HG03196 (cell line): ENCODE measurements around the gene APEX2.
"Not testable (repeated sequence)": the region's sequence is repeated elsewhere in the genome, so short reads cannot be mapped to it uniquely, and the experiment has no call there.

Source experiments
- ATAC-seq: cut with Tn5 transposase; IDR thresholded peaks from one replicate; pipeline ENCODE4 v1.9.1; 2021; ENCODE audit not compliant: unreplicated experiment

APEX2 gene, protein sequence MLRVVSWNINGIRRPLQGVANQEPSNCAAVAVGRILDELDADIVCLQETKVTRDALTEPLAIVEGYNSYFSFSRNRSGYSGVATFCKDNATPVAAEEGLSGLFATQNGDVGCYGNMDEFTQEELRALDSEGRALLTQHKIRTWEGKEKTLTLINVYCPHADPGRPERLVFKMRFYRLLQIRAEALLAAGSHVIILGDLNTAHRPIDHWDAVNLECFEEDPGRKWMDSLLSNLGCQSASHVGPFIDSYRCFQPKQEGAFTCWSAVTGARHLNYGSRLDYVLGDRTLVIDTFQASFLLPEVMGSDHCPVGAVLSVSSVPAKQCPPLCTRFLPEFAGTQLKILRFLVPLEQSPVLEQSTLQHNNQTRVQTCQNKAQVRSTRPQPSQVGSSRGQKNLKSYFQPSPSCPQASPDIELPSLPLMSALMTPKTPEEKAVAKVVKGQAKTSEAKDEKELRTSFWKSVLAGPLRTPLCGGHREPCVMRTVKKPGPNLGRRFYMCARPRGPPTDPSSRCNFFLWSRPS

DNA sequence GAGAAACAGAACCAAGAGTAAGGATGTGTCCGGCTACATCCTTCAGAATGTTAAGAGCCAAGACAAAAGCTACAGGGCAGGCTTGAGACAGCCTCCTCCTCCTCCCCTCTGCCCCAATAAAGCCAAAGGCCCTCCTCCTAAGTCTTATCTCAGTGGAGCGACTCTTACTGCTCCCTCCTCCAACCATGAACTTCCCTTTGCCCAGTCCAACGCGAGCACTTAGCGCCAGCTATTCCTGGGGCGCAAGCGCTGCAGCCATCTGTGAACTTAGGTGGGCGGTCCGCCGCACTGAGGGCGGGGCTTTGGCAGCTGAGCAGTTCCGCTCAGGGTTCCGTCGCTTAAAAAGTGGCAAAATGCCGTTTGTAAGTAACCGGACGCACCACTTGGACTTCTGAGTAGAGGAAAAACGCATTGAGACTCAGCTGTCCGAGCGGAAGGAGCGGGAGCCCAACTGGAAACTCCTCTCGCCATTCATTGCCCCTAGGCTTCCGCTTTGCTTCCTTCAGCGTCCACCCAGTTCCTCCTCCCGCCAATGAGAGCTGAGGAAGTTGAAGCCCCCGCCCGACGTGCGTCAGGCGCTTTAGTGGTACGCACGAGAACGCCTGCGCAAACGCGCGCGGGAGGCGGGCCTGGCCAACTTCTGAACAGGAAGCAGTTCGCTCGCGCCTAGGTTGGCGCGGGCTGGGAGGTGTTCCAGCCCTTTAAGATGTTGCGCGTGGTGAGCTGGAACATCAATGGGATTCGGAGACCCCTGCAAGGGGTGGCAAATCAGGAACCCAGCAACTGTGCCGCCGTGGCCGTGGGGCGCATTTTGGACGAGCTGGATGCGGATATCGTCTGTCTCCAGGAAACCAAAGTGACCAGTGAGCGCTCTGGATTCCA, at the start of gene APEX2:
APEX2 (plus strand) TSS at position 647 of the 882 bp plus-strand sequence; CDS start at position 707, 60 bp downstream.
- peak; percentile 92 for ATAC-seq

DNA sequence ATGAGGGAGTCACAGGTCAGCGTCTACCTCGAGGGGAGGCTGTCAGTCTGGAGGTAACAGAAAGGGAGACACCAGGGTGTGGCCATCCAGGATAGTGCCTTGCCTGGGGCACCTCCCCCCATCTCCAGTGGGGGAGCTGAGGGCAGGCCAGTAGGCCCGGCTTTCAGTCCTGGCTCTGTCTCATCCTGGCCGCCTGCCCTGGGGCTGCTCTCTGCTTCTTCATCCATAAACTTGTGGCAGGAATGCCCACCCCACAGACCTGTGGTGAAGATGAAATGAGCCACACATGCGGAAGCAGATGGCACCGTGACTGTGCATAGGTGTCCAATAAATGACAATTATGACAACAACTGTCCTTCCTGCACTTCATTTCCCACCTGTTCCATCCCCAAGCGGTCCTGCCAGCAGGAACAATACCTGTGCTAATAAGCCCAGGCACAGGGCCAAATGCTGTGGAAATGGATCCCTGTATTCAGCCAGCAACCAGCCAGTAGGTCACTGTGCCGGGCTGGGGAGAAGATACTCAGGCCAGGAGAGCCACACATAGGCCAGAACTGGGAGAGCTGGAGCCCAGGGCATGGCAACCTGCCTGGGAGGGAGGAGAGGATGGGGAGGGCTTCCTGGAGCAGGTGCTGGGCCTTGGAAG, 49.3 kb upstream of the APEX2 start:
- no peak for ATAC-seq

DNA sequence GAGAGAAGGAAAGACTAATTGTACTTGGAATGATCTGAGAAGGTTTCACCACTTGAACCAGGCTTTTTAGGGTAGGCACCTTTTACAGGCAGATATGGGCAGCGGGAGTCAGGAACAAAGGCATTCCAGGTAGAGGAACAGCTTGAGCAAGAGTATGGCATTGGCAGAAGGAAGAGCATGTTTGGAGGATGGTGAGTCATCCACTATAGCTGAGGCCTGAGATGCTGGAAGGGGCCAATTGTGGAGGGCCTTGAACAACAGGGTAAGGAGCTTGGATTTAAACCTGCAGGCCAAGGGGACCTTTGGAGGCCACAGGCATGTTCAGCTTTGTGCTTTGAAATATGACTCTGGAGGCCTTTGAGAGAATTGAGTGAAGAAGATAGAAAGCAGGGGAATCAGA, 38.4 kb upstream of the APEX2 start:
- ATAC-seq = no peak

DNA sequence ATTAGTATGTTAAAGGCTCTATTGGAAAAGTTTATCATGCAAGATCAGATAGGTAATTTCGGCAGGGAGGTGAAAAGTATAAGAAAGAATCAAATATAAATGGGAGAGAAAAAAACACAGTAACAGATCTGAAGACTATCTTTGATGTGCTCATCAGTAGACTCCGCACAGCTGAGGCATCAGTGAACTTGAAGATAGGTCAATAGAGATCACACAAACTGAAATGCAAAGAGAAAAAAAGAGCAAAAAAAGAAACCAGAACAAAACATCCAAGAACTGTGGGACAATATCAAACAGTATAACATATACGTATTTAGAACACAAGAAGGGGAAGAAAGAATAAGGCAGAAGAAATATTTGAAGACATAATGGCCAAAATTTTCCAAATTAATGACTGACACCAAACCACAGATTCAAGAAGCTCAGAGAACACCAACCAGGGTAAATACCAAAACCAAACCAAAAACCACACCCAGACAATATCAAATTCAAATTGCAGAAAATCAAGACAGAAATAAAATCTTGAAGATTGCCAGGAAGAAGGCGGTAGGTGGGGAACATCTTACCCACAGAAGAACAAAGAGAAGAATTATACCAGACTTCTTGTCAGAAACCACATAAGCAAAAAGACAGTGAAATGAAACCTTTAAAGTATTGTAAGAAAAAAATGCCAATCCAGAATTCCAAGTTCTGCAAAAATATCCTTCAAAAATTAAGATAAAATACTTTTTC, 35.2 kb upstream of the APEX2 start:
- ATAC-seq = no peak

DNA sequence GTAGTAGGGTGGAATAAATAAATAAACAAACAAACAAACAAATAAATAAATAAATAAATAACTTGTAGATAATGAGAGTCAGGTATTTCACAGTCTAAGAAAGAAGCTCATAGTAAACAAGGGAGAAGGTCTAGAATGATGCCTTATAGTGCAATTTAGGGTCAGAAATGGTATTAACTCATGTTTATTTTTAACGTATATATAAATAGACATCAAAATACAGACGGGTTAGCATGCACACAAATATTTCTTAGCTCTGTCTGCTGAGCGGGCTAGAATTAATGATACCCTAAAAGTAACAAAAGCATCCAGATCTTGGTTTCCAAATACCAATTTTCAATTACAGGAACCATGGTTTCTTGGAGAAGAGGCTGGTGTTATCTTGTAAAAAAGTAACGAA, 22.8 kb upstream of the APEX2 start:
- ATAC-seq = no peak

DNA sequence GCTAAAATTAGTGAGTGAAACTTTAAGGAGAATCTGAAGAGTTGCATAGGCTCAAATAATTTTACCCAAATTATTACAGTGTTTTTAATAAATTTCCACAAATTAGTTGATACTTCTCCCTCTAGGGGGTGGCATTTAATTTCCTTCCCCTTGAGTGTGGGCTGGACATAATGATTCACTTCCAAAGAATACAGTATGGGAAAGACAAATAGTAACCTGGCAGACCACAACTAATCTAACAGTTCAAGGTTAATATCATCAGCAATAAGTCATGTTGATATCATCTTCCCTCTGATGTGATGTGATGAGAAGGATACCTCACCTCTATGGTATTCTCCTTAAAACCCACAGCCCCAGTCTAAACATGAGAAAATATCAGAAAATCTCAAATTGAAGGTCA, 21.7 kb upstream of the APEX2 start:
- ATAC-seq = no peak

DNA sequence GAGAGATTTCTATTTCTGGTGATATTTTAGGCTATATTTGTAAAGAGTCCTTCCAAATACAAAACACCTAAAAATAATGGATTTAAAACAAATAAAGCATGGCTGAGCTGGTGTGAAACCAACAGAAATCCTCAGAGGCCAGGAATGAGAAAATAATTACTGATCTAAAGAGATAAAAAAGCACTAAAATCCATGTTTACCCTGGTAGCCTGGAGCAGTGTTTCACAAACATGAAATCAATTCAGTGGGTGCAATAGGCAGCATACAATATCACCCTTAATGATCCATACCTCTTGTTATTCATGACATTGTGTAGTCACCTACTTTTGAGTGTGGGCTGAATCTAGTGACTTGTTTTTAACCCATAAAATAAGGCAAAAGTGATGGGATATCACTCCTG, 20.7 kb upstream of the APEX2 start:
- ATAC-seq = no peak

DNA sequence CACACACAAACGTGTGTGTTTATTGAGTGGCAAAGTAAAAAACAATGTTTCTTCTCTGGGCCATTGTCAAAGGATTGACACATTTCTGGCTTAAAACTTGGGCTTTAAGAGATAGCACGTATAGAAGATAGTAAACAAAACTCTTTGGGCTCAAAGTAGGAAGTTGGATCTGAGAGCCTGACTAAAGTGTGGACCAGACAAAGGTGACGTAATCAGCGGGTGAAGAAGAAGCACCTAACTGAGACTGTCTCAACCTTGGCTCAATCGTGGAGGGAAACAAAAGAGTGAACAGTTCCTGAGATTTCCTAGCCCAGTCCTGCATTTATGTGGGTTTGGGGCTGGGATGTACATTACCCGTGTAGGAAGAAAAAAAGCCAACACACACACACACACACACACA, 19.8 kb upstream of the APEX2 start:
- ATAC-seq = no peak

DNA sequence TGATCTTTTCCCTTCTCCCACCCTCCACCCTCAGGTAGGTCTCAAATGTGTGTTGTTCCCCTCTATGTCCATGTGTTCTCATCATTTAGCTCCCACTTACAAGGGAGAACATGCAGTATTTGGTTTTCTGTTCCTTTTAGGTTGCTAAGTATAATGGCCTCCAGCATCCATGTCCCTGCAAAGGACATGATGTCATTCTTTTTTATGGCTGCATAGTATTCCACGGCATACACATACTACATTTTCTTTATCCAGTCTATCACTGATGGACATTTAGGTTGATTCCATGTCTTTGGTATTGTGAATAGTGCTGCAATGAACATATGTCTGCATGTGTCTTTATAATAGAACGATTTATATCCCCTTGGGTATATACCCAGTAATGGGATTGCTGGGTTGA, 16.9 kb upstream of the APEX2 start:
- ATAC-seq = not testable (repeated sequence)

DNA sequence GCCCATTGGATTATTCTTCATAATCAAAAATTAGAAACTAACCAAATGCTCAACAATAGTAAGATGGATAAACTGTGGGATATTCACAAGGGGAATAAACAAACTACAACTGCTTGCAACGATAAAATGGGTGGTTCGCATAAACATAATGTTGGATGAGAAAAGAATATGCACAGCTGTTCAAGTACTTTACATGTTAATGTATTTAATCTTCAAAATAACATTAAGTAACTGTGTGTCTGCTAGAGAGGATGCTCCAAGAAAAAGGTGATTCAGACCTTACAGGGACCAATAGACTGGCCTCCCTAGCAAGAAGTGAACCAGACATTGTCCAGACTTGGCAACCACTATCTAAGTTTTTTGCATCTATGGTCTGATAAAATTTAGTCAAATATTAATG, 8.5 kb upstream of the APEX2 start:
- ATAC-seq = no peak

DNA sequence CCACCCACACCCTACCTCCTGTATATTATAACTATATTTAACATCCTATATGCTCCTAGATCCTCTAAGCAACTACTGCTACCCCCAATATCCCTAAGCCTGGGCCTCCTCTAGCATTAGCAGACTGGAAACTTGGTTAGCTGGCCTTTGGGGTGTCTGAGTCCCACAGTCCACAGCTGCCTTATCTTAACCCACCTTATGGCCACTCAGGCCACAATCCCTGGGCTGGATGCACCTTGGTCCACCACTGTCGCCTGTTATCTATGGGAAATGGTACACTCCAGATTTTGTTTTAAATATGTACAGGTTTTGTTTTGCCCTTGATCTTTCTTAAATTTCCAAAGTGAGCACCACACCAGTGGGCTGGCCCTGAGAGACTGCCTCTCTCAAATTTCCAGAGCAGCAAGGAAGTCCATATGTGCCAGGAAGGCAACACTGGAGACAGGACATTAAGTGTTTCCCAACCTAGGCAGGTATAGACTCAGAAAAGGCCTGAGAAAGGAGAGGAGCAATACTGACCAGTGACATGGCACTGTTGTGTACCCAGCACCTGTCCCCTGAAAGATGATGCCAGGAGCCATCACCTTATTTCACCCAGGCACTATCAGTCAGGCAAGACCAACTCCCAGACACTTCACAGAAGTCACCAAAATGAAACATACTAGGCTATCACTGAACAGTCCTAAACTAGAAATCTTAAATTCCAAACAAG, 7.1 kb upstream of the APEX2 start:
- ATAC-seq = no peak

DNA sequence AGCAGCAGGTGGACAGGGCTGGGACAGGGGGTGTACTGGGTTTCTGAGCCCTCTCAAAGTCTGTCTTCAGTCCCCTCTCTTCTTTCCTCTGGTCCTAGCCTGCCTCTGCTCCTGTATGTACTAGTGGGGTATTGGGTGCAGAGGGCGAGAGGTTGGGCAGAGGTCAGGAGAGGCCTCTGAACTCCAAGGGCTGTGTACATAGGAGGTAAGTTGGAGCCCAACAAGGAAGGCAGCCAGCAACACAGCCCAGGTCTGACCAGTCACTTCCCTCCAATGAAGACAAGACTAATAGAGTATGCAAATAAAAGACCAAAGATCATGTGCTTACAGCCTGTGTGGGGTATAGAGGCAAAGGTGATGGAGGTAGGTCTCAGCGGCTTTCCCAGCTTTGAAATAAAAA, 6.1 kb upstream of the APEX2 start, which contains the start of gene PFKFB1:
PFKFB1 (minus strand) TSS at position 90 of the 400 bp plus-strand sequence. CDS start 181 bp downstream, outside the sequence.
- no peak for ATAC-seq

DNA sequence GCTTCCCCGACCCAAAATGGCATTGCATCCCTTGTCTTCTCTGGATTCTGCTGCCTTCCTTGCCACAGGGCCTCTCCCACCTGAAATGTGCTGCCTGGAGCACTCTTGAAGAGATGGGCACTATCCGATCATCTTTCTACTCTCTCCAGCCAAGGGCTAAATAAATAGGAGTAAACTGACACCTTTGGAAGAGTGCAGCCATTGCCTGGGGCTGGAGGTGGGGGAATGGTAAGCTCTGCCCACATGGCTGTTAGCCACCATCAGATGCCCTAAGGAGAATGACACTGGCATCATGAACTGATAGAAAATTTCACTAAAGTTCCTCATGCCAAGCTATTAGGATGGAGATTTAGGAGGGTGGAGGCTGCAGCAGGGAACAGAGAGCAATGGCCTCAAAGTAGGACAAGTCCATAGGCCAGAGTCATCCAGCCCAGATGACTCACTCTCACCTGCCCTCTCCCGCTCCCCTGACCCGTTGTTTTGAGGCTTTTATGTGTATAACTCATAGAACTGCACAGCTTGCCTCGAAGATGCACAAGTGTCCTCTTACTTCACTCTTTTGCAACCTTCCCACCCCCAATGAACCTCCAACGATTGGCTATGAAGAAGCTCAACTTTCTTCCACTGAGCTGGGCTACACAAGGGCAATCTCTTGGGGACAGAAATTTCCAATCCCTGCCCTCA, 5.4 kb upstream of the APEX2 start:
- no peak for ATAC-seq

DNA sequence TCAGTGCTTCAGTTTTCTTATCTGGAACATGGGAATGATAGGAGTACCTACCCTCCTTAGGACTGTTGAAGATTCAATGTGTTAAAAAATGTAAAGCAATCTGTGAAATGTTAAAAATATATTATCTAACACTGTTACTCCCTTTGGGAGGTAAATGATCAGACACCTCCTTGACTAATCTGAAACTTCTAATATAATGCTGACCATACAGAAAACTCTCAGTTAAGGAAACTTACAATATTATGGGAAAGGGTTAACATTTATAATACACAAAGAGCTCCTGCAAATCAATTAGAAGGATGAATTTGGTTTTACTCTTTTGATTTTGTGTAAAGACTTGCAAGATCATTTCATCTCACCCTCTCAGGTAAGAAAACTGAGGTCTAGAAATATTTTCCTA, 4.5 kb upstream of the APEX2 start:
- ATAC-seq = no peak

DNA sequence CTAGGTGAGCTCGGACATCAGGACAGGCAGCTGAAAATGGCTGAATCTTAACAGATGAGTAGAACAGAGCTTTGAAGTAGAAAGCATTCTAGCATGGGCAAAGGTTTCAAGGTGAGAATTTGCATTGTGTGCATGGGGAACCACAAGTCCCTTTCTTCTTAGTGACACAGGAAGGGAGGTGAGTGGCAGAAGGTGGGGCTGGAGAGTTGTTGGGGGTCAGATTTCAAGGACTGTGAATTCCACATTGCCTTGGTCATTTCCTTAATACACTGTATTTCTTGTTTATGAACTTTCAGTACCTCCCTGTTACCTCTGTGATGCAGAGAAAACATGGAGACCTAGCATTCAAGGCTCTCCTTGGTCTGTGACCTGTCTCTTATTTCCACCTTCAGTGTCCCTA, 4.1 kb downstream of the APEX2 start:
- ATAC-seq = no peak

DNA sequence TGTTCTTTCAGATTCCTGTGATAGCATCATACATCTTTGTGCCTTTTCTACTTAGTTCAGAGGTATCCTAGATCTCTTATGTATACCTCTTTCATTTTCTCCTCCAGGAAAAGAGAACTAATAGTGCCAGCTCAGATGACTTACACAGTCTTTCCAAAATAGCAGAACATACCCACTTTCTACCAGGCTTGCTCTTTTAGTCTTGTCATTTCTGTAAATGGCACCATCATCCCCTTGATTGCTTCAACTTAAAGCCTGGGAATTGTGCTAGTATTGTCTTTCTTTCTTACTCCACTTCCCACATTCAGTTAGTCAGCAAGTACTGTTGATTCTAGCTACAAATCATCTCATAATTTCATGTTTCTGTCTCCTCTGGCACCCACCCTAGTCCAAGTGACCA, 5.1 kb downstream of the APEX2 start:
- no peak for ATAC-seq

DNA sequence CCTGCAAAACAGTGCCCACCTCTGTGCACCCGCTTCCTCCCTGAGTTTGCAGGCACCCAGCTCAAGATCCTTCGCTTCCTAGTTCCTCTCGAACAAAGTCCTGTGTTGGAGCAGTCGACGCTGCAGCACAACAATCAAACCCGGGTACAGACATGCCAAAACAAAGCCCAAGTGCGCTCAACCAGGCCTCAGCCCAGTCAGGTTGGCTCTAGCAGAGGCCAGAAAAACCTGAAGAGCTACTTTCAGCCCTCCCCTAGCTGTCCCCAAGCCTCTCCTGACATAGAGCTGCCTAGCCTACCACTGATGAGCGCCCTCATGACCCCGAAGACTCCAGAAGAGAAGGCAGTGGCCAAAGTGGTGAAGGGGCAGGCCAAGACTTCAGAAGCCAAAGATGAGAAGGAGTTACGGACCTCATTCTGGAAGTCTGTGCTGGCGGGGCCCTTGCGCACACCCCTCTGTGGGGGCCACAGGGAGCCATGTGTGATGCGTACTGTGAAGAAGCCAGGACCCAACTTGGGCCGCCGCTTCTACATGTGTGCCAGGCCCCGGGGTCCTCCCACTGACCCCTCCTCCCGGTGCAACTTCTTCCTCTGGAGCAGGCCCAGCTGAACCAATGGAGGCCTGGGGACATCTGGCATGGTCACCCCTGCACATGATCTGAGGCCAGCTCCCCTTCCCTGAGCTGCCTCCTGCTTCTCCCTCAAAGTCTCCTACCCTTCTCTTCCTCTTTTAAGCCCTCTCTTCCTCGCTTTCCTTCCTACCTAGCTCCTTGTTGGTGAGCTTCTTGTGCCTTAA, 6.9 kb downstream of the APEX2 start:
- no peak for ATAC-seq

DNA sequence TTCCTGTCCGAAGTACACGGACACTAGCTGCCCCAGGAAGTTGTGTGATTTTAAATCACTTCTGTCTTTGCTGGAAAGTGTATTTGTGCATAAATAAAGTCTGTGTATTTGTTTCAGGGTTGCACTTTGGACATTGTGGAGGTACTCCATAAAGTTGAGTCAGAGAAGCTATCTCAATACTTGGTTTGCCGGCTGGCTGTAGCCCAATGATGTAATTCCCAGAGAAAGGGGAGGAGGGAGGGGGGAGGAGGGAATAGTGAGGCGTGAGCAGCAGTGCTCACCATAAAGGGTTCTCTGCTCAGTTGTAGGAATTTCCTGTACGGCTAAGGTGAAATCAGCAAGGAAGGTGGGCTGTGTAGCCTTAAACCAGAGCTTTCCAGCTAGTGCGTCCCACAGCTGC, 7.5 kb downstream of the APEX2 start:
- ATAC-seq = no peak
